Measurements from ENCODE around the gene SLC39A1. TPM values are rescaled to one million over a fixed set of nuclear protein-coding genes. Genes with fewer than 3 reads are reported as not detected.

SLC39A1 gene
- polyA plus RNA-seq, 3 donors: 44.4 to 95.8 (median 58.5) TPM

GRCh38 chr1:153978274-153978909 lies 15.1 kb upstream of the SLC39A1 start:
- no peak overlapping the region for H3K27ac ChIP-seq (ENCODE audit: low read depth, low read length)
- 57 to 70% (median 69%) methylated on average over 9 of the region's 9 CpGs for whole genome bisulfite sequencing, 3 donors

DNA sequence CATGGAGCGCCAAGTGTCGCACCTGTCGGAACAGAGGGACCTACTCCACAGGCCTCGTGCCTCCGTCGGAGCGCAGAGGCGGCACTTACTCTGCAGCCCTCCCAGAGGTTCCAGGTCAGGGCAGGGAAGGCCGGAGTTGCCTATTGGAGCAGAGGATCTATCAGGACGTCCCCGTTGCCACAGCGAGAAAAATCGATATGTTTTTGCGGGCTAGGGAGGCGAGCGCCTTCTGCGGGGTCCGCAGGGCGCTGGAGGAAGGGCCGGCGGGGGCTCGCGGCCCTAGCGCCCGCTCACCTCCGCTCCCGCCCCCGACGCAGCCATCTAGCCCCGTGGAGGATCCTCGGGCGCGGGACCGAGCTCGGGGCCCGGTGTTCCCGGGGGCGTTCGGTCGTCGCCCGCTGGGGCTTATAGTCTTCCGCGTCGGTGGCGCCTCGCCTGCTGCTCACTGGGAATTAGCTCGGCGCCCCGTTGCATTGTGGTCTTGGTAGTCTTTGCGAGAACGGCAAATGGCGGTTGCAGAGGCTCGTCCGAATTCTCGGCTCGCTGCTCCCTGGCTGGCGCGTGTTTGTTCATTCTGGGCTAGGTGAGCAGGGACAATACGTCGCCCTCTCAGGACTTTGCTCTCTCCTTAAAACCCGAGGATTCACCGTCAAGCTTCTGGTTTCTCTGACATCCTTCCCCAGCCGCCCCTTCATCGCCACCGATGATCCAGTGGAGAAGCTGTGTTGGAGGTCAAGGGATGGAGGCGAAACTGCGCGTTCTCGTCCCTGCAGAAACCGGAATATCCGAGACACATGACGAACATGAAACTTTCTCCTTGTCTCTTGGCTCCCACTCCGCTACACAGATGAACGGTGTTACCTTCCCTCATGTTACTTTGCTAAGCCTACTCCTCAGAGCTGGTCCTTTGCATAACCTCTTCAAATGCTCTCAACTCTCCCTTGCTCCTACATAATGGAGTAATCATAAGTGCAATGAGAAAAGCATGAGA lies 14.2 kb upstream of the SLC39A1 start, which contains the start of gene JTB:
TSS of gene JTB (minus strand) at position 425 of the 991 bp plus-strand sequence. CDS start at position 3, 422 bp downstream.
- WGBS, 3 donors: 0 to 1% (median 1%) methylated on average over 69 to 75 of the region's 75 CpGs
- H3K27ac ChIP-seq (ENCODE audit: low read depth, low read length): no peak within 1 kb of the TSS

GRCh38 chr1:153976819-153977249 lies 13.5 kb upstream of the SLC39A1 start:
- no peak overlapping the region for H3K27ac ChIP-seq (ENCODE audit: low read depth, low read length)
- 0 to 1% (median 0%) methylated on average over 15 to 16 of the region's 16 CpGs for WGBS, 3 donors

DNA sequence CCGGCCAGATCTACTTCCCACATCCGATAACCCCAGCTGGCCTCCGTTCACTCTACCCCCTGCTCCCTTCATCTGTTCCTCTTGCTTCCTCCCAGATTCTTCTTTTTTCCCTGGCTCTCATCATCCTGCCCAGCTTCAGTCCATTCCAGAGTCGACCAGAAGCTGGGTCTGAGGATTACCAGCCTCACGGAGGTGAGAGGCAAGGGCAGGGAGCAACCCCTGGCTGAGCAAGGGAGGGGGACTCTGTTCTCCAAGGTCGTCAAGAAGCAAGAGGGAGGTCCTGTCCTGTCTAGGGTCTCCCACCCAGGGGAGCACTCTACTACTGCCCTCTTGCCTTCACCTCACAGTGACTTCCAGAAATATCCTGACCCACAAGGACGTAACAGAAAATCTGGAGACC lies 10.2 kb upstream of the SLC39A1 start:
- WGBS, 3 donors: 79 to 82% (median 79%) methylated on average over 7 of the region's 7 CpGs
- no peak overlapping the region for H3K27ac ChIP-seq (ENCODE audit: low read depth, low read length)

DNA sequence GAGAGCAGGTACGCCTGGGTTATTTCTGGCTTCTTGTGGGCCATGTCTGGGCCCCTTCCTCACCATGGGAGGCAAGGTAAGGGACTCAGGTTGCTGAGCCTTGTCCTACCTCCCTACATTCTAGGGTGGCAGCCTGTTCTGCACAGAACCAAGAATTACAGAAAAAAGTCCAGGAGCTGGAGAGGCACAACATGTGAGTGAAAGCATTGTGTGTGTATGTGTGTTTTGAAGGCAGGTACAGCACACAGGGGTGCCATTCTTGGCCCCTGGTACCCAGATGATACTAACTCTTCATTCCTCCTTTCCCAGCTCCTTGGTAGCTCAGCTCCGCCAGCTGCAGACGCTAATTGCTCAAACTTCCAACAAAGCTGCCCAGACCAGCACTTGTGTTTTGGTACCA lies 9.7 kb upstream of the SLC39A1 start:
- WGBS, 3 donors: 93 to 98% (median 95%) methylated on average over 3 of the region's 3 CpGs
- no peak overlapping the region for H3K27ac ChIP-seq (ENCODE audit: low read depth, low read length)

- 56 to 90% (median 83%) methylated on average over 2 of the region's 2 CpGs for WGBS, 3 donors
- H3K27ac ChIP-seq (ENCODE audit: low read depth, low read length): no peak overlapping the region
These were observed 7.0 kb upstream of the SLC39A1 start for GRCh38 chr1:153970346-153970745.

GRCh38 chr1:153968972-153969371 lies 5.6 kb upstream of the SLC39A1 start:
- WGBS, 3 donors: 88 to 95% (median 90%) methylated on average over 2 of the region's 2 CpGs
- H3K27ac ChIP-seq (ENCODE audit: low read depth, low read length): no peak overlapping the region

GRCh38 chr1:153968408-153968807 lies 5.1 kb upstream of the SLC39A1 start:
- 5 to 11% (median 9%) methylated on average over 13 of the region's 13 CpGs for WGBS, 3 donors

DNA sequence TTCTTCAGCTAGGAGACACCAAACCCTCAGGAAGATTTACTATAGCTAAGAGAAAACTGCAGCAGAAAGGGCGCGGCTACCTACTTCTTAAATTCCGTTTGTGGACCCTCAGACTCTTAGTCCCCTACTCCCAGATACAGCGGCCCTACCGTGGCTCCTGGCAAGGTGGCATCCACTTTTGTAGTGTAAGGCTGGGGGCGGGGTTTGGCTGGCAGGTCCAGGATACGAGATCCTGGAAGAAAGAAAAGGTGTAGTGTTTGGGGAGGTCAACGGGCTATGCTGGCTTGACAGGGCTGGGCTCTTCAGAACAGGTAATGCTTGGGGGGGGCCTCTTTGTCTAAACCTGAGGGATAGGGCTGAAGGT lies 4.6 kb upstream of the SLC39A1 start:
- no peak overlapping the region for H3K27ac ChIP-seq (ENCODE audit: low read depth, low read length)
- WGBS, 3 donors: 0 to 1% (median 1%) methylated on average over 8 of the region's 8 CpGs

More at GRCh38 chr1:153968408-153968807, 5.1 kb upstream of the SLC39A1 start:
- no peak overlapping the region for H3K27ac ChIP-seq (ENCODE audit: low read depth, low read length)

DNA sequence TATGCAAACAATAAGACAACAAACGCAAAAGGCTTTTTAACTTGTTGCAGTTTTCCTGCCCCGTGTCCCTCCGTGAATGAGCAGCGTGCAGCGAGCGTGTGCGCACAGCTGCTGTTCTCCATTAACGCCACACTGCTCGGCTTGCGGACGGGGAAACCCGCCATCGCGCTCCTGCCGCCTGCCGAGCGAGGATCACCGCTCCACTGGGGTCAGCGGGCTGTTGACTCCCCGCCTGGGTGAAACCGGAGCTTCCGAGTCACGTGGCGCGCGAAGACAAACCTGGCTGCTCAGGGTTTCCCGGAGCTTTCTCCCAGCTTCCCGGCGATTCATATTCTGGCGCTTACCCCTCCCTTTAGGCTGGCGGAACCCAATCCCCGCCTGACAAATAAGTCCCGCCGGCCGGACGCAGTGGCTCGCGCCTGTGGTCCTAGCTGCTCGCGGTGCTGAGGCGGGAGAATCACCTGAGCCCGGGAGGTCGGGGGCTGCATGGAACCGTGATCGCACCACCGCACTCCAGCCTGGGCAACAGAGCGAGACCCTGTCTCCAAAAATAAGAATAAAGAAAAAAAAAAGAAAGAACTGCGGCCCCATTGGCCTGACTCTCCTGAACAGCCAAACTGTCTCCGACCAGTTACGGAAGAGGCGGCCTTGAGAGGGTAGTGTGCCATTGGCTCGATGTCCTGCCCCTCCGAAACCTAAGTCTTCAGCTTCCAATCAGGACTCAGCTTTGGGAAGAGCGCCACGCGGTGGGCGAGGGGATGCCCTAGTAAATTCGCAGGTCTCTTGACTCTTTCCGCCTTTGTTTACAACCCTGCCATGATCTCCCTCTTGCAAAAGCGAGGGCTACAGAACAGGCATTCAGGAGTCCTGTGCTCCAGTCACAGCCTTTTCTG lies 4.0 kb upstream of the SLC39A1 start, which contains the start of gene CREB3L4:
TSS of gene CREB3L4 (plus strand) at position 796 of the 893 bp plus-strand sequence. CDS start 624 bp downstream, outside the sequence.
- 0 to 1% (median 0%) methylated on average over 60 of the region's 60 CpGs for WGBS, 3 donors
- H3K27ac ChIP-seq (ENCODE audit: low read depth, low read length): no peak within 1 kb of the TSS

DNA sequence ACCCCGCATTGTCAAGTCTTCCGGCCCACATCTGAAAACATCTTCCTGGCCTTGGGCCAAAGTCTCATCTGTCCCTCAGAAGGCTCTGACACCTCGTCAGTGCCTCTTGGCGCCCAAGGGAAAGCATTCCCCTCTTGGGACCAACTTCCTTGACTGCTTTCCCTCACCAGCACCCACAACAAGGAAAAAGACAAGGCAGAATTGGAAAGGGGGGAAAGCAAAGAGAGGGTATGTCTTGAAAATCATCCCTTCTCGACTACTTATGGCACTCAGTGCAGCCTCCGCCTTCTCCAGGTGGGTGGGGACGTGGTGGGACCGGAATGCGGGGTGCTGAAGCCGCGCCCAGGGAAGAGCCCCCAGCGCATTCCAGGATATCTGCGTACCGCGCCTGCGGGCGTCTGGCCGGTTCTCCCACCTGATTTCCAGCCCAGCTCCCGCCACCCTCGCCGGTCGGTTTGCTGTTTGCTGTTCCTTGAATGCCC lies 554 bp upstream of the SLC39A1 start:
- WGBS, 3 donors: 0 to 6% (median 2%) methylated on average over 22 of the region's 22 CpGs
- H3K27ac ChIP-seq (ENCODE audit: low read depth, low read length): peak overlapping the region; percentile 83

DNA sequence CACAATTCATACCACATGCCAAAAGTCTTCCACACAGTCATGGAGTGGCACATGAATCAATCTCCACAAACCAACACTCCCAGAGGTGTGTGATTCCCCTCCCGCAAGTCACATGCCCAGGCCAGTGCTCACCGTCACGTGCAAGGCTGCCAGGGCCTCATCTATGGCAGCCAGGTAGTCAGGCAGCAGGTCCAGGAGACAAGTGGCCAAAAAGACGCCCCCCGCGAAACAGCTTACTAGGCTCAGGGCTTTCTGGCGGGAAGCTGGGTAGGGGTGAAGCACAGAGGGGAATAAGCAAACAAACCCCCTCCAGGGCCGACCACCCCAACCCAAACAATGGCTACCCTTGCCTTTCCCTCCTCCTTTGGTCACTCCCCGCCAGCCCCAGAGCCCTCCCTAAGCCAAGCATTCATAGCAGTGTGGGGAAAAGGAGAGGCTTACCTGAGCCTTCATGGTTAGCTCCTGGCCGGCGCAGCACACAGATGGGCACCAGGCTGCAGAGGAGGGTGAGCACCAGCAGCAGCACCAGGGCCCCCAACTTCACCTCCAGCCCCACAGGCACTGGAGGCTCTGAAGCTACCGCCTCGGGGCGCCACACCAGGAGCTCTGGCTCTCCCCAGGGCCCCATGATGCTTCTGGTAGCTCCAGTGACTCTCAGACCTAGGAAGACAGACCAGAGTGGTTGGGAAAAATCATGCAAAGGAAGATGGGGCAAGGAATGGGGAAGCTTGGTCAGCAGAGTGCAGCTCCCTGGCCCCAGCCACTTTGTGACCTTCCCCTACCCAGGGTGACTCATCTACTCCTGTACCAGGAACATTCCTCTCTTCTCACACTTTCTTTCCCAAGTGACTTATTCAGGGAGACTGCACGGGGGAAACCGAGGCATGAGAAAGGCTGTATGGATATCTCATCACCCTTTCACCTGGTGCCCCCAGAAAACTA lies 978 bp downstream of the SLC39A1 start:
- peak overlapping the region; percentile 69 for H3K27ac ChIP-seq (ENCODE audit: low read depth, low read length)
- 40 to 50% (median 49%) methylated on average over 16 of the region's 16 CpGs for WGBS, 3 donors

GRCh38 chr1:153961421-153961820 lies 1.9 kb downstream of the SLC39A1 start:
- WGBS, 3 donors: 76 to 77% (median 77%) methylated on average over 4 of the region's 4 CpGs

DNA sequence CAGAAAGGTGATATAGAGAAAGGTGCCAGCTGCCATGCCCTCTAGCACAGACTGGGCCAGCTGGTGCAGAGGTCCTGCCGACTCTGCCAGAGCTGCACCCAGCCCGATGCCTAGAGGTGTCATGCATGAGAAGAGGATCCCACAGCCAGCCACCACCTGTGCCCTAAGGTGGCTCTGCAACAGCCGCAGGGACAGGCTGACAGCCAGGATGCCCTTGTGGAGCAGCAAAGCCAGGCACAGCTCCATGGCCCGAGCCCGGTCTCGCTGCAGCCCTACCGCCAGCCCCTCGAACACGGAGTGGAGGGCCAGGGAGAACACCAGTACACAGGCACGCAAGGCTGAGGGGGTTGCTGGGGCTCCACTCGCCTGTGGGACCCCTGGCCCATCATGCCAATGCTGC lies 3.1 kb downstream of the SLC39A1 start:
- no peak overlapping the region for H3K27ac ChIP-seq (ENCODE audit: low read depth, low read length)
- whole genome bisulfite sequencing, 3 donors: 85 to 98% (median 98%) methylated on average over 11 of the region's 11 CpGs

More at GRCh38 chr1:153961421-153961820, 1.9 kb downstream of the SLC39A1 start:
- no peak overlapping the region for H3K27ac ChIP-seq (ENCODE audit: low read depth, low read length)

DNA sequence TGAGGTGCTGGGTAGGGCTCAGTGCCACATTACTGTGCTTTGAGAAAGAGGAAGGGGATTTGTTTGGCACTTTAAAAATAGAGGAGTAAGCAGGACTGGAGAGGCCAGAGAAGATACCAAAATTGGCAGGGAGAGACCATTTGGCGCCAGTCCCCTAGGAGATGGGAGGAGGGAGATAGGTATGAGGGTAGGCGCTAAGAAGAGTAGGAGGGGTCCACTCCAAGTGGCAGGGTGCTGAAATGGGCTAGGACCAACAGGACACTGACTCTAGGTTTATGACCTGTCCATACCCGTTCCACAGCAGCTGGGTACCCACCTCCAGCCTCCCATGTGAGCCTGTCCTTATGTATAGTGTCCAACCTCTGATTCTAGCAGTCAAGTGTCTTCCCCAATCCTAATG lies 3.9 kb downstream of the SLC39A1 start:
- 60 to 71% (median 67%) methylated on average over 3 of the region's 3 CpGs for WGBS, 3 donors
- no peak overlapping the region for H3K27ac ChIP-seq (ENCODE audit: low read depth, low read length)

DNA sequence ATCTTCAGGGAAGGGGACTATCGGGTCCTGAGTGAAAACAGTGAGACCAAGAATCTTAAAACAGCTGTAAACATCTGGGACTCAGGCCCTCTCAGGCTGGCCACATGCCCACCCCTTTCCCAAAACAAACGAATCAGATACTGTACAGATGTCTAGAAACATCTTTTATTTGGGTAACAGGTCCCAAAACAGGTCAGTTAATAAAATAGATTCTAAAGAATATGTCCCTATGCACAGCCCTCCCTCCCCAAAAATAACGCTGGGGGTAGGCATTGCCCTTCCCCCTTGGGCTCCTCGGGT lies 4.4 kb downstream of the SLC39A1 start:
- WGBS, 3 donors: 14 to 22% (median 16%) methylated on average over 4 of the region's 4 CpGs
- H3K27ac ChIP-seq (ENCODE audit: low read depth, low read length): peak overlapping the region; percentile 62

Data from adipose tissue (tissue), 3 donors.